Eye (tissue), 1 donor: ENCODE data around the gene PCBP4.

Experiments
- DNase-seq: peaks from one replicate; pipeline ENCODE4 v3.0.0-alpha.2; 2015

The PCBP4 gene

DNA sequence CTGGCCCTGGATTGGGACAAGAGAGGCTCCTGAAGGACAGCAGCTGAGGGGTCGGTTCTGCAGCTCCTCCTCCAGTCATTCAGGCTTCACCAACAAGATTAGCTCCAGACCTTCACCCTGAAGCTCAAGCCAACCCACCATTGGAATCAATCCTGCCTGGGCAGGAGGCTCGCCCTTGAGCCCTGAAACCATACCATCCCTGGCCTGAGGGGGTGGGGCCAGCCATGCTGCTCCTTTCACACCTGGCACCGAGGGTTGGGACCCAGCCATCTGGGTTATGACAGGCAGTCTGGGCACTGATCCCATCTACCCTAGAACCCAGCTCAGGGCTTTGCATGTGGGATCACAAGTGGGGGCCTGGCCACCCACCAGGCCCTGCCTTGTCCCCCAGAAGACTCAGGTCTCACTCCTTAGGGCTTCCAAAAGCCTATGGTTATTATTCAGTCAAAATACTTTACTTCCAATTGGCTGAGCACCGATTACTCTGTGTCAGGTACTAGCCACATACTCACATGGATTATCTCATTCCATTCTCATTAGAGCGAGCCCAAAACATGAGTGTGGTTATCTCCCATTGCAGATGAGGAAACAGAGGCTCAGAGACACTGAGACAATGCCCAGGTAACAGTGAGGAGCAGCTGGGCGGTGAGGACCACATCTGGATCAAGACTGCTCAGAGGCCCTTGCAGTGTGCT, 3.5 kb upstream of the PCBP4 start:
- peak; percentile 37 for DNase-seq

- DNase-seq: no peak
Measured at GRCh38 chr3:51969841-51970240, 2.6 kb upstream of the PCBP4 start.

GRCh38 chr3:51968883-51969678, 1.8 kb upstream of the PCBP4 start:
- no peak for DNase-seq

GRCh38 chr3:51968170-51968775, 1.0 kb upstream of the PCBP4 start:
- DNase-seq: no peak

DNA sequence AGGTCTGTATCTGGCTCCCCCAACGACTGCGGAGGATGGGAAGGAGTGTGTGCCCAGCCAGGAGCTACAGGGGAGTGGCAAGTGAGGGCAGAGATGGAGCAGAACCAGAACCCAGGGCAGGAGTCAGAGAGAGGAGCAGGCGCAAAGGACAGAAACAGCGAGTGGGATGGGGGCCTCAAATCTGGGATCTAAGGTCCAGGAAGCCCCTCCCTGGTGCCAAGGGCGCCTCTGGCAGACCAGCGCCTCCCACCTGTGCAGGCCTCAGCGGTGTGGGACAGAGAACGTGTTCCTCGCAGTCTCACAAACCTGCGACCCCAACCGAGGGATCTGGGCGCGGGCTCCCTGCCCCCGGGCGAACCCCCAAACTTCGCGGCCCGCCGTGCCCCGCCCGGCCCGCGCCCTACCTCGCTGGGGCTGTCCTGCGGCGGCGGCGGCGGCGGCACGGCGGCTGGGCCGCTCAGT, 301 bp downstream of the PCBP4 start:
- DNase-seq: peak; percentile 63

DNA sequence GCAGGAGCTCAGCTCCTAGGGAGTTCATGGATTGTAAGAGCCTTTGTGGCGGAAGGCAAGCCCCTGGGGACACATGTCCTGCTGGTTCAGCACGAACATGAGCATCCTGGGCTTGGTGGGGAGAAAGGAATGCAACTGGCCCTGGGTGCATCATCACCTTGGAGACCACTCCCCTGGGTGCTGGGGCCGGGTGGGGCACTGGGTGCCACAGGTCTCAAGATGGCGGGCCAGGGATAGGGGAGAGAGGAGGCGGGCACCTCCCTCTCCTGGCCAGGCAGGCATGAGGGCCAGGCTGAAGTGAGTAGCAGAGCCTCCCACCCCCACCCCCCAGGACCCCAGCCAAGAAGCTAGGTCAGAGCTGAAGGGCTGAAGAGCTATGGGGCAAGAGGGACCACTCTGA, 768 bp downstream of the PCBP4 start:
- DNase-seq: peak; percentile 52

DNA sequence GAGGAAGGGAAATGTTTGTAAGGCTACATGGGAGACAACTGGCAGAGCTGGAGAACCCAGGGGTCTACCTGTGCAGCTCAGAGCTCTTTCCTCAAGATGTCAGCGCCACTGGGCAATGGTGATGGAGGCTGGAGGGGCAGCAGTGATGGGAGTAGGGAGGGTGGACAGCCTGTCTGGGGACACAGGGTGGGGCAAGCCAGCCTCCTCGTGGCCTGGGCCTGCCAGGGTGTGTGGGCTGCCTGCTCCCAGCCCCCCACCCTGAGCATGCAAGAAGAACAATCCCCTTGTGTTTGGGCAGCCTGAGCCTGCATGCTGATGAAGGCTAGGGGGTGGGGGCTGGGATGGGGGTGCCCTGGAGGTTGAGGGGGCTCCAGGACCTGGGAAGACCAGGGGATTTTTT, 1.2 kb downstream of the PCBP4 start:
- peak; percentile 18 for DNase-seq

DNA sequence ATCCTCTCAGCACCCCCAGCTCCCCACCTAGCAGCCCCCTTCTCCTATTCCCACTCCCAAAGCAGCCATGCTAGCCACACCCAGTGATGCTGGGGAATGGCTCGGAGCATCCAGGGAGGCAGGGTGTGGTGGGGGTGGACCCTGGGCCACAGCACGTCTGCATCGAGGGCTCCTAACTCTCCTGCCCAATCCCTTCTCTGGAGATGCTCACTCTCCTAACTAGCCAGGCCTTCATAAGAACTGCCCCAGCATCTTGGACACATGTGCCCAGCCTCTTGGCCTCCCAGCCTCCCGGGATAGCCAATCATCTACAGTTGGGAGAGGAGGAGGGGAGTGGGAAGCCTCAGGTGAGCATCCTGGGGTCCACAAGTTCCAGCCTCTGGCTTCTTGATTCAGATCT, 2.7 kb downstream of the PCBP4 start:
- DNase-seq: no peak

GRCh38 chr3:51963951-51964451, 3.3 kb downstream of the PCBP4 start:
- DNase-seq: peak; percentile 91

DNA sequence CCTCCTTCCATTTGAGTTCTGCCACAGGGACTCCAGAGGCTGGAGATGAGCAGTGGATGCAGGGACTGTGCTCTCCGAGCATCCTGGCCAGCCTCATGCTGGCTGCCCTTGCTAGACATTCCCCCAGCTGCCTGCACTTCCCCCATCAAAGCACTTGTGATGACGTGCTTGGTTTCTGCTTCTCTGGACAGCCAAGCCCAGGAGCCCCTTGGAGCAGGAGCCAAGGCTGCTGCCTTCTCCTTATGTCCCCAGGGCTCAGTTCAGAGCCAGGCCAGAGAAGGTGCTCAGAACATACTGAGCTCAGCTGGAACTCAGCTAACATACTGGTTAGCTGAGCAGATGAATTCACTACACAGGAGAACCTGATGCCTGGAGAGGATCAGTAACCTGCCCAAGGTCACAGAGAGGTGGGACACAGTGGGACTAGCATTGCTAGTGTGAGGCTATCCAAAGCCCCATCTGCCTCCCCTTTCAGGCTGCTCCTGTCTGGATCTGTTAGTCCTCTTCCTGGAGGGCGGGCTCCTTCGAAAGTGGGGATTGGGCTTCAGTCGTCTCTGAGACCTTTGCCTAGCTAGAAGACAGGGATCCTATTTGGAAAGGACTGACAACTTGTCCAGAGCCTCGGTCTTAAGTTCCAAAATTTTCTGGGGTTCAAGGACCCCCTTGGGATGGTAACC, 4.3 kb downstream of the PCBP4 start:
- DNase-seq: peak; percentile 72

DNA sequence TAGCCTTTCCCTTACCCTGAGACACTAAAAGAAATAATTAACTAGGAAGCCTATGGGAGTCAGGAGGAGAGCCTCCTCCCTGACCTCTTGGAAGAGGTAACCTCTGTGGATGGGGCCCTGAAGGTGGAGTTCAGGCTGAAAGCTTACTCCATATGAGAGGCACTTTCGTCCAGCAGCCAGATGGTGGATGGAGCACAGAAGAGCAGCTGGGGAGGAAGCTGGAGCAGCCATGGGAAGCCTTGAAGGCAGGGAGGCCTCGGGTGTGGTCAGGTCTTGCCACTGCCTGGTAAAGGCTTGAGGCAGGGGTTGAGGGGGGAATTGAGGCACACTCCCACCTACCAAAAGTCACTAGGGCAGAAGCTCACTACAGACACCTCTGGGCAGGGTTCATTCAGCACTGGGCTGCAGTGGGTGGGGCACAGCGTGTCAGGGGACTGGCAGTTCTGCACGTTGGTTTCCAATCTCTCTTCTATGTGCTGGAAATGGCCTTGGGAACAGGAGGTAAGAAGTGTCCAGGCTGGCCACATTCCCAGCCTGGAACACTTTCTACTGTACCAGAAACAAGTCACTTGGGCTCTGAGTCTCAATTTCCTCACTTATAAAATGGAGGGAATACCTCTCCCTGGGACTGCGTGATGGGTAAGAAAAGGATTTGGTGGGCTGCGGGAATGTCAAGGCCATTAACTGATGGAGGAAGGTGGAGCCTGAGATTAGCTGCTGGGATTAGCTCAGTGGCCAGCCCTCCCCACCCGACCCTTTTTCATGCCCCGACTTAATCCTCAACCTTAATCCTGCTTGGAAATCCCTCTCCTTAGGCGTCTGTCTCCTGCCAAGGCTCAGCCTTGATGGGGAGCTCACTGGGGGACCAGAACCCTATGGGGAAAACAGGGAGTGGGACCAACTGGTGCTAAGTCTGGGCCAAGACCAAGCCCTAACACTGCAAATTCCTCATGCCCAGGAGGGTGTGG, 5.4 kb downstream of the PCBP4 start:
- peak; percentile 57 for DNase-seq

GRCh38 chr3:51961011-51961410, 6.2 kb downstream of the PCBP4 start:
- no peak for DNase-seq

DNA sequence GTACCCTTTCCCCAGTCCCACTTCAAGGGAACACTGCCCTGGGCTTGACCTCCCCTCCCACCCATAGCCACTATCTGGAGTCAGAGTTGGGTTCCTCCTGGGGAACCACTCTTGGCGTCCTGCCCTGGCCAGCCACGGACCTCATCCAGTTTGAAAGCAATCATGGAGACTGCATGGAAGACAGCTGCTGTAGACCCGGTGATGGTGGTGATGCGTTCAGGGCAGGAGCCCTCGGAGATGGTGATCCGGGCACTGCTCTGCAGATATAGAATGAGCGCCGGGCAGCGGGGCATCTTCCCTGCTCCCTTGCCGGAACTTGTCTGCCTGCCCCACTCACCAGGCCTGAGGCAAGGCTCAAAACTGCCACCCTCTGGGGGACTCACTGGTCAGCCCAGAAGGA, 6.9 kb downstream of the PCBP4 start:
- DNase-seq: no peak

- DNase-seq: no peak
Measured at GRCh38 chr3:51959651-51960050, 7.6 kb downstream of the PCBP4 start.

DNA sequence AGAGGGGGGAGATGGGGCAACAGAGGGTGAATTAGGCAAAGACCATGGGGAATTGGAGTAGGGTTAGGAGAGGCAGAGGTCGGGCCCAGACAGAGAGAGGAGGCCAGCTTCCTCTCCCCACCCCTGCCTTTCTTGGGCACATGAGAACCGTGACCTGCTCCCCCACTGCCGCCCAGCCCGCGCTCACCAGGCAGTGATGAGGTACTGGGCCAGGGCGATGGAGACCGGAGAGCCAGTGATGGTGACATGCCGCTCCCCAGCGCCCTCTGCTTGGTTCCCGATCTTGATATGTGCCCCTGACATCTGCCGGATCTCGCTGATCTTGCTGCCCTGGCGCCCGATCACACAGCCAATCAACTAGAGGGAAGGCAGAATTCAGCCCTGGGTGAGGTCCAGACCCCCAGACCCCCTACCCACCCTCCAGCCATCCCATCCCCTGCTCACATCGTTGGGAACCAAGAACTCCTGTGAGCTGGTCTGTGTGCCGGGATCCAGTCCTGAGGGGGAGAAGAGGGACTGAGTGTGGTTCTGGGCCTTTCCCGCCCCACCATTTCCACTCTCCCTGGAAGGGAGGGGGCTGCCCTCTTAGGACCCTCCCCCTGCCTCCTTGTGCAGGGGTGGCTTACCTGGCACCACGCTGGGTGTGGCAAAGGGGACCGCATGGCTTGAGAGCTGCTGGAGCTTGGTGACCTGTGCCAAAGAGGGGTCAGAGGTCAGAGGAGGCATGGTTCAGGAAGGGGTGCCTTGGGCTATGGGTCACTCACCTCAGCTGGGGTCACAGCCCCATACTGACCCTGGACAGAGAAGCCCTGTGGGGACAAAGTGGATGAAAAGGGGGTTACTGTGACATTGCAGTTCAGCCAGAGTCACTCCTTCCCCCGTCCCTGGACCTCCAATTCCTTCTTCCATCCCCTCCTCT, 8.4 kb downstream of the PCBP4 start:
- no peak for DNase-seq

DNA sequence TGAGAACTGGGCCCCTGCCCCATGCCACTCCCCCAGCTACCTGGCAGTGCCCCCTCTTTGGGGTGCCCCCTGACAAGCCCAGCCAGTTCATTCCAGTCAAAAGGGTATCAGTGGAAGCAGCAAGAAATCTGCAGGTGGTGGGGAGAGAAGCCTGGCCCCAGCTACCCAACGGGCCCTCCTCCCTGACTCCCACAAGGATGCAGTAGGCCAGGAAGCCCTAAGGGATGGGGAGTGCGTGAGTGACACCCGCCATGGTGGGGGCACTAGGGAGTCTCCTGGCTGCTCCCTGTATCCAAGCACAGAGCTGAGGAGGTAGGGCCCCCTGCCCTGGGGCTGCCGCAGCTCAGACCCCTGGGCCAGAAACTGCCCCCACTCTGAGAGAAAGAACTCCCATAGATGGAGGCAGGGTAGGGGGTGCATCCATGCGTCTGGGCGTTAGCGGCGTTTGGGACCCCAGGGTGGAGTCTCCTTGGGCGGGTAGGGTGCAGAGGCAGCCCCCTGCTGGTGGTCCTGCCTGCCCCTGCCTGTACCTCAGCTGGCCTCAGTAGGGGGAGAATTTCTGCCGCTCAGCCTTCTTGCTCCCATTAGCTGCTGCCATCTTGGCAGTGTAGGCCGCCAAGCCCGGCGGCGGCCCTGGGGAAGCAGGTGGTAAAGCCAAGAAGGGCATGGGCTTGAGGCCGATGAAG, 9.6 kb downstream of the PCBP4 start:
- no peak for DNase-seq

- DNase-seq: peak; percentile 84
Measured at GRCh38 chr3:51955893-51956770, 11.1 kb downstream of the PCBP4 start.

GRCh38 chr3:51955175-51955892, 11.9 kb downstream of the PCBP4 start, which contains the start of gene GPR62:
Gene GPR62, plus strand, starts transcription at chr3:51955381. Its CDS starts 272 bp downstream, at chr3:51955653.
- peak; percentile 42 for DNase-seq
